KMS-11 (cell line): ENCODE results near the gene MIEF2.

ENCODE experiments used
- H2AFZ ChIP-seq: fragments of 200-600 bp; sonication (generic); 2 replicates; pipeline ENCODE4 v1.6.1; 2016; ENCODE audit warnings: antibody characterized with exemption, mixed run types, low read depth
- H3K27ac ChIP-seq: fragments of 200-600 bp; sonication (generic); 2 replicates; pipeline ENCODE4 v1.6.1; 2016; ENCODE audit warnings: mild to moderate bottlenecking, mixed run types
- H3K27me3 ChIP-seq: fragments of 200-600 bp; sonication (generic); 2 replicates; pipeline ENCODE4 v1.6.1; 2017; ENCODE audit warnings: mild to moderate bottlenecking, low read depth, mixed run types, moderate library complexity; ENCODE audit not compliant: insufficient read depth
- H3K36me3 ChIP-seq: fragments of 200-600 bp; sonication (generic); 2 replicates; pipeline ENCODE4 v1.6.1; 2017; ENCODE audit warnings: mild to moderate bottlenecking, mixed run types; ENCODE audit not compliant: insufficient read depth
- H3K4me1 ChIP-seq: fragments of 200-600 bp; sonication (generic); 2 replicates; pipeline ENCODE4 v1.6.1; 2016; ENCODE audit warnings: mild to moderate bottlenecking, low read depth, mixed run types; ENCODE audit not compliant: poor library complexity, severe bottlenecking
- H3K4me2 ChIP-seq: fragments of 200-600 bp; sonication (generic); 2 replicates; pipeline ENCODE4 v1.7.0; 2016; ENCODE audit warnings: mild to moderate bottlenecking, mixed run types
- H3K4me3 ChIP-seq: fragments of 200-600 bp; sonication (generic); IDR thresholded peaks from 2 replicates; pipeline ENCODE4 v1.6.1; 2017; ENCODE audit warnings: low read depth, low read length, mixed read lengths; ENCODE audit not compliant: insufficient read depth
- H3K79me2 ChIP-seq: fragments of 200-600 bp; sonication (generic); 2 replicates; pipeline ENCODE4 v1.6.1; 2016; ENCODE audit warnings: low read depth, mixed run types; ENCODE audit not compliant: insufficient read depth
- H3K9ac ChIP-seq: fragments of 200-600 bp; sonication (generic); 2 replicates; pipeline ENCODE4 v1.6.1; 2016; ENCODE audit warnings: mild to moderate bottlenecking, mixed run types
- H4K20me1 ChIP-seq: fragments of 200-600 bp; sonication (generic); 2 replicates; pipeline ENCODE4 v1.6.1; 2016; ENCODE audit warnings: mild to moderate bottlenecking, mixed run types; ENCODE audit not compliant: insufficient read depth
- CTCF ChIP-seq: fragments of 200-600 bp; sonication (generic); conservative IDR thresholded peaks from 2 replicates; pipeline ENCODE4 v1.6.1; 2017; ENCODE audit warnings: low read depth, mild to moderate bottlenecking, antibody characterized with exemption, low read length, moderate library complexity, mixed read lengths

MIEF2 gene

GRCh38 chr17:18280249-18280648 is 19.8 kb downstream of the MIEF2 start:
- Histone ChIP-seq H3K36me3 (no peaks in the 10 kb centered on the region), H3K4me3 (no peak overlapping the region), H4K20me1 (no peaks in the 10 kb centered on the region), H3K27me3 (no peaks in the 10 kb centered on the region), H3K4me2 (no peak overlapping the region), H3K9ac (no peak overlapping the region), H3K27ac (no peak overlapping the region), H3K4me1 (no peaks in the 10 kb centered on the region), H2AFZ (no peak overlapping the region), H3K79me2 (no peaks in the 10 kb centered on the region)
- TF ChIP-seq CTCF = no peak

DNA sequence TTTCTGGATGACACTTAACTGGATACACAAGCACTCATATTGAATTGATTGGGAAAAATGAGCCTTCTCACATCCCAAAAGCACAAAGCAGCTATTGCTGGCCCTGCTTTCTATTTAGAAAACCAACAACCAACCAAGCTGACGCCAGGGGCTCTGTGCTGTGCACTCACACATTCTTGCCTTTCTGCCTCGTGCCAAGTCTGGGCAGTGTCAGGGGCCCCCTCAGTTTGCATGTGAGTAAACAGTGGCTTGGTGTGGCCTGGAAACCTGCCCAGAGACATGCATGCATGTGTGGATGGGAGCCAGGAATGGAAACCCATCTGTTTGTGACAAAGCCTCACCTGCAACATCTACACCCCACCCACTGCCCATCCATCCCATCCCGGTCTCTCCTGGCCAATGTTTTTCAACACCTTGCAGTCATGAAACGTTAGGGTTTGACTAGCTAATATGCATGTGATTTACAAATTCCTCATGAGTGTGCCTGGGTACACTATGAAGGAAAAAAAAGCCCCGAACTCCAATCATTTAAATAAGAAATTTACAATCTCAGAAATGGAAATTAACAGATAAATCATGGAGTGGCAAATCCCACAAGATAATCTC is 20.4 kb downstream of the MIEF2 start:
- no peak overlapping the region for H3K4me3 ChIP-seq
- no peaks in the 10 kb centered on the region for H3K36me3 ChIP-seq
- no peak overlapping the region for H2AFZ ChIP-seq
- H3K79me2 ChIP-seq = no peaks in the 10 kb centered on the region
- H3K9ac ChIP-seq = no peak overlapping the region
- no peak overlapping the region for H3K4me2 ChIP-seq
- TF ChIP-seq CTCF = no peak
- no peak overlapping the region for H3K27ac ChIP-seq
- H3K4me1 ChIP-seq = no peaks in the 10 kb centered on the region
- no peaks in the 10 kb centered on the region for H3K27me3 ChIP-seq
- H4K20me1 ChIP-seq = no peaks in the 10 kb centered on the region

DNA sequence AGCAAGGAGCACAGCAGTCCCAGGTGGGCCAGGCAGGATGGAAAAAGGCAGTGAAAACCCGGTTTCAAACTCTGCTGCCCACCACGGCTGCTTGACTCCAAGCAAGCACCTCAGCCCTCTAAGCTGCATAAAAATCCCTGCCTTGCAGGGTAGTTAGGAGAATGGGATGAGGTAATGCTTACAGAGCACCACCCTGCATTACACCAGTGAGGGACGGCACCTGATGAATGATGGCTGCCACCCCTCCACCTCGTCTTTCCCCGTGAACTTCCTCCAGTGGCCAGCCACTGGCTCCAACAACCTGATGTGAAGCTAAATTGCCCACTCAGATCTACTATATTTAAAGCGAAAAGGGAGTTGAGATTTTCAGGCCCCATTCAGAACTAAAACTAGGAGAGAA is 21.3 kb downstream of the MIEF2 start:
- no peaks in the 10 kb centered on the region for H3K4me1 ChIP-seq
- H3K27me3 ChIP-seq = no peaks in the 10 kb centered on the region
- H4K20me1 ChIP-seq = no peaks in the 10 kb centered on the region
- no peak overlapping the region for H3K27ac ChIP-seq
- H3K4me3 ChIP-seq = no peak overlapping the region
- no peaks in the 10 kb centered on the region for H3K36me3 ChIP-seq
- no peak overlapping the region for H3K4me2 ChIP-seq
- H3K79me2 ChIP-seq = no peaks in the 10 kb centered on the region
- no peak for TF ChIP-seq CTCF
- H2AFZ ChIP-seq = no peak overlapping the region
- no peak overlapping the region for H3K9ac ChIP-seq

DNA sequence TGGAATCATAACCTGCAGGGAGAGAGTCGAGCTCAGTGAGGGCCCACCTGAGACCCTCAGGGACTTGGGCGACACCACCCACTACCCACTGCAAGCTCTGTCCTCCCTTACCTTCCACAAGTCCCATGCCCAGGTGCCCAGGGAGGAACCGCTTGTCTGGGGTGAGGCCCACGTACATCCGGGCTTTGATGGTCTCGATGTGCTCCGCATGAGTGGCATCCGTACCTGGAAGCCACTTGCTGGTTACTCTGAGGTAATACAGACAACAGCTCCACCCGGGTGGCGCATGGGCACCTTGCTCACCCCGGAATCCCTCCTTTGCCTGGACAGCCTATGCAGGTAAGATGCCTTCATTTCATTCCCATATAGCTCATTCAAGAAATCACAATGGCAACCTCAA is 24.8 kb downstream of the MIEF2 start:
- Histone ChIP-seq H3K27ac (no peak overlapping the region), H3K36me3 (no peaks in the 10 kb centered on the region), H3K4me3 (no peak overlapping the region), H3K4me1 (no peaks in the 10 kb centered on the region), H3K27me3 (no peaks in the 10 kb centered on the region), H3K79me2 (no peaks in the 10 kb centered on the region), H3K4me2 (no peak overlapping the region), H2AFZ (no peak overlapping the region), H3K9ac (no peak overlapping the region), H4K20me1 (no peaks in the 10 kb centered on the region)
- no peak for TF ChIP-seq CTCF
